ENCODE data around the gene FOXL3. TPM values are rescaled to one million over a fixed set of nuclear protein-coding genes. Genes with fewer than 3 reads are reported as not detected.

Gene FOXL3
- total RNA-seq, 1 experiment from 2014 or later = not detected

GRCh38 chr7:259751-260405 is 30.1 kb upstream of the FOXL3 start:
- WGBS (ENCODE audit: extremely low coverage, insufficient read length, low lambda C conversion rate) = no CpG with 5 or more reads among the region's 44 CpGs
- no peaks in the 10 kb centered on the region for H3K79me1 ChIP-seq (ENCODE audit: insufficient read depth, low read depth, low read length, poor library complexity, severe bottlenecking)
- H2BK5ac ChIP-seq (ENCODE audit: insufficient read length, low read length) = no peak overlapping the region
- no peak overlapping the region for H4K8ac ChIP-seq (replicated peaks; ENCODE audit: insufficient read length, low read depth, low read length)
- no peak overlapping the region for H2BK120ac ChIP-seq (ENCODE audit: low read depth, low read length, poor library complexity, severe bottlenecking)
- TF ChIP-seq CTCF (conservative IDR thresholded peaks at IDR 0.05) = no peak
- H2AFZ ChIP-seq (ENCODE audit: low read length) = no peak overlapping the region
- Mint-ChIP-seq H3K9me3 (peaks cover 63 to 85% of the 10 kb centered on the region in 2 experiments), H3K27ac (no peak overlapping the region), H3K36me3 (ENCODE audit: insufficient read depth in 1 of 3, low read depth in 3 of 3) (peaks cover 70 to 84% (median 81%) of the 10 kb centered on the region in 3 experiments), H3K4me3 (no peak overlapping the region), H3K27me3 (ENCODE audit: low read depth) (peaks cover 24% of the 10 kb centered on the region), H3K4me1 (no peaks in the 10 kb centered on the region)
- no peak overlapping the region for H3K27ac ChIP-seq (ENCODE audit: insufficient read length, low read depth, low read length)
- no peak overlapping the region for H2BK15ac ChIP-seq (ENCODE audit: low read depth, low read length)
- peaks cover 44% of the 10 kb centered on the region for H3K9me3 ChIP-seq (ENCODE audit: control insufficient read depth, low read depth, low read length)
- no peak for DNase-seq
- H4K5ac ChIP-seq (ENCODE audit: insufficient read length, low read depth, low read length) = no peak overlapping the region
- no peak overlapping the region for H3K23ac ChIP-seq (ENCODE audit: insufficient read length, low read depth, low read length)
- no peak overlapping the region for H3K56ac ChIP-seq (ENCODE audit: insufficient read length, low read depth, low read length)
- no peaks in the 10 kb centered on the region for H3K23me2 ChIP-seq (ENCODE audit: insufficient read length, low read depth, low read length, poor library complexity, severe bottlenecking)
- no peaks in the 10 kb centered on the region for H3K4me1 ChIP-seq (ENCODE audit: insufficient read depth, low read length)
- no peaks in the 10 kb centered on the region for H4K20me1 ChIP-seq (ENCODE audit: control insufficient read depth, insufficient read depth, insufficient read length)
- no peak overlapping the region for H3K9ac ChIP-seq (ENCODE audit: extremely low read depth, insufficient read length, low read length)
- no peaks in the 10 kb centered on the region for H3K27me3 ChIP-seq (ENCODE audit: insufficient read depth, low read length)
- no peak overlapping the region for H3K4ac ChIP-seq (ENCODE audit: low read depth, low read length)
- H2BK20ac ChIP-seq (ENCODE audit: low read depth, low read length, poor library complexity, severe bottlenecking) = no peak overlapping the region
- no peak overlapping the region for H2BK12ac ChIP-seq (ENCODE audit: insufficient read length, low read depth, low read length)
- no peak overlapping the region for H3K18ac ChIP-seq (ENCODE audit: insufficient read length, low read depth, low read length)
- no peak overlapping the region for H4K91ac ChIP-seq (ENCODE audit: insufficient read length, low read depth, low read length)
- H2AK5ac ChIP-seq (ENCODE audit: insufficient read length, low read length) = no peak overlapping the region
- no peaks in the 10 kb centered on the region for H3K79me2 ChIP-seq (ENCODE audit: insufficient read depth, low read length)
- H3K4me2 ChIP-seq (ENCODE audit: insufficient read depth, insufficient read length, low read length) = no peak overlapping the region
- no peak overlapping the region for H3K14ac ChIP-seq (ENCODE audit: insufficient read depth, low read length)
- H3T11ph ChIP-seq (ENCODE audit: low read length) = no peak overlapping the region
